Testis (tissue), 2 donors: Measurements from ENCODE around the gene POLR1G.

ENCODE experiments used
- POLR2A ChIP-seq: fragments of 450-650 bp; IDR thresholded peaks from one replicate; pipeline ENCODE4 v1.6.1; 2017; ENCODE audit warnings: antibody characterized with exemption, mild to moderate bottlenecking, moderate library complexity
- TF ChIP-seq, protein P1 (sequence below), 3 experiments: fragments of 450-650 bp in 2 of 3; fragments of 200-600 bp in 1 of 3; sonication (generic) in 1 of 3; IDR thresholded peaks; one replicate each; pipeline ENCODE4 v1.5.1; 2016 to 2019; ENCODE audit warnings: antibody characterized with exemption in 3 of 3, mild to moderate bottlenecking in 2 of 3, moderate library complexity in 1 of 3

DNA sequence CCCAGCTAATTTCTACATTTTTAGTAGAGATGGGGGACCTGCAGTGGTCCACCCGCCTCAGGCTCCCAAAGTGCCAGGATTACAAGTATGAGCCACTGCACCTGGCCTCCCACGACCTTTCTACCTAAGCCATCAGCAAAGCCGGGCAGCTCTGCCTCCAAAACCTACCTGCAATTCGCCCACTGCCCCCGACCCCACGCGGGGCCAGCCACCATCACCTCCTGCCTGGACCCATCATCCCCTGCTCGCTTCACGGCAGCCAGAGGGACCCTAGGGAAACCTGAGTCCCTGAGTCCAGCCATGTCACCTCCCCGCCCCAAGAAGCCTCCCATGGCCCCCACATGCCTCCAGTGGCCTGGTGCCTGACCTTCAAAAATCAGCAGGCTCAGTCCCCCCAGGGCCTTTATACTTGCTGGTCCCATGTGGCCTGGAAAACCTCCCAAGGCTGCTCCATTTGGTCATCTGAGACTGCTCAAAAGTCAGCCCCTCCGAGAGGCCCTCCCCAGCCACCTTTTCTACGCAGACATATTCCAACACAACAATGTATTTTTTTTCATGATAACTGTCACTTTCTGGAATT, 48.1 kb upstream of the POLR1G start:
- TF ChIP-seq, protein P1, sequence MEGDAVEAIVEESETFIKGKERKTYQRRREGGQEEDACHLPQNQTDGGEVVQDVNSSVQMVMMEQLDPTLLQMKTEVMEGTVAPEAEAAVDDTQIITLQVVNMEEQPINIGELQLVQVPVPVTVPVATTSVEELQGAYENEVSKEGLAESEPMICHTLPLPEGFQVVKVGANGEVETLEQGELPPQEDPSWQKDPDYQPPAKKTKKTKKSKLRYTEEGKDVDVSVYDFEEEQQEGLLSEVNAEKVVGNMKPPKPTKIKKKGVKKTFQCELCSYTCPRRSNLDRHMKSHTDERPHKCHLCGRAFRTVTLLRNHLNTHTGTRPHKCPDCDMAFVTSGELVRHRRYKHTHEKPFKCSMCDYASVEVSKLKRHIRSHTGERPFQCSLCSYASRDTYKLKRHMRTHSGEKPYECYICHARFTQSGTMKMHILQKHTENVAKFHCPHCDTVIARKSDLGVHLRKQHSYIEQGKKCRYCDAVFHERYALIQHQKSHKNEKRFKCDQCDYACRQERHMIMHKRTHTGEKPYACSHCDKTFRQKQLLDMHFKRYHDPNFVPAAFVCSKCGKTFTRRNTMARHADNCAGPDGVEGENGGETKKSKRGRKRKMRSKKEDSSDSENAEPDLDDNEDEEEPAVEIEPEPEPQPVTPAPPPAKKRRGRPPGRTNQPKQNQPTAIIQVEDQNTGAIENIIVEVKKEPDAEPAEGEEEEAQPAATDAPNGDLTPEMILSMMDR (IDR thresholded peaks at IDR 0.05) = no peak
- TF ChIP-seq POLR2A = no peak
